Globus pallidus (tissue), 1 donor: ENCODE data around the gene GLTP.

Experiments used
- DNase-seq: peaks from one replicate; pipeline ENCODE4 v3.0.0-alpha.2; 2015; ENCODE audit warnings: low spot score

The GLTP gene

GRCh38 chr12:109820816-109821381 is 59.4 kb downstream of the GLTP start:
- DNase-seq = no peak

- no peak for DNase-seq
Observed at GRCh38 chr12:109818905-109819500, 61.3 kb downstream of the GLTP start.

- no peak for DNase-seq
Observed at GRCh38 chr12:109818253-109818652, 62.1 kb downstream of the GLTP start.

- DNase-seq = no peak
Observed at GRCh38 chr12:109817627-109818231, 62.6 kb downstream of the GLTP start.

GRCh38 chr12:109816870-109817269 is 63.5 kb downstream of the GLTP start:
- DNase-seq = no peak

GRCh38 chr12:109815757-109816617 is 64.4 kb downstream of the GLTP start:
- no peak for DNase-seq

- DNase-seq = no peak
Observed at GRCh38 chr12:109815225-109815624, 65.1 kb downstream of the GLTP start.

- no peak for DNase-seq
Observed at GRCh38 chr12:109814600-109815150, 65.7 kb downstream of the GLTP start.

- DNase-seq = no peak
Observed at GRCh38 chr12:109813810-109814416, 66.4 kb downstream of the GLTP start.

GRCh38 chr12:109811624-109811995 is 68.7 kb downstream of the GLTP start:
- DNase-seq = no peak

GRCh38 chr12:109810954-109811623 is 69.3 kb downstream of the GLTP start:
- no peak for DNase-seq

- no peak for DNase-seq
Observed at GRCh38 chr12:109808876-109809646, 71.3 kb downstream of the GLTP start.

- no peak for DNase-seq
Observed at GRCh38 chr12:109807954-109808643, 72.2 kb downstream of the GLTP start.

GRCh38 chr12:109804820-109805761 is 75.2 kb downstream of the GLTP start:
- peak; percentile 60 for DNase-seq

- DNase-seq = no peak
Observed at GRCh38 chr12:109803678-109804077, 76.7 kb downstream of the GLTP start.

GRCh38 chr12:109802828-109803227 is 77.5 kb downstream of the GLTP start:
- no peak for DNase-seq
